Stimulated activated CD4-positive, alpha-beta T cell treated with anti-CD3 and anti-CD28 coated beads, Interleukin-2, amount 100 ng/mL, for 24 hours (primary cell): ENCODE data around the gene MICU2.

Experiments used
- DNase-seq, 2 donors: peaks; one replicate each; pipeline ENCODE4 v3.0.0-alpha.2; 2020

MICU2 gene, protein sequence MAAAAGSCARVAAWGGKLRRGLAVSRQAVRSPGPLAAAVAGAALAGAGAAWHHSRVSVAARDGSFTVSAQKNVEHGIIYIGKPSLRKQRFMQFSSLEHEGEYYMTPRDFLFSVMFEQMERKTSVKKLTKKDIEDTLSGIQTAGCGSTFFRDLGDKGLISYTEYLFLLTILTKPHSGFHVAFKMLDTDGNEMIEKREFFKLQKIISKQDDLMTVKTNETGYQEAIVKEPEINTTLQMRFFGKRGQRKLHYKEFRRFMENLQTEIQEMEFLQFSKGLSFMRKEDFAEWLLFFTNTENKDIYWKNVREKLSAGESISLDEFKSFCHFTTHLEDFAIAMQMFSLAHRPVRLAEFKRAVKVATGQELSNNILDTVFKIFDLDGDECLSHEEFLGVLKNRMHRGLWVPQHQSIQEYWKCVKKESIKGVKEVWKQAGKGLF

DNA sequence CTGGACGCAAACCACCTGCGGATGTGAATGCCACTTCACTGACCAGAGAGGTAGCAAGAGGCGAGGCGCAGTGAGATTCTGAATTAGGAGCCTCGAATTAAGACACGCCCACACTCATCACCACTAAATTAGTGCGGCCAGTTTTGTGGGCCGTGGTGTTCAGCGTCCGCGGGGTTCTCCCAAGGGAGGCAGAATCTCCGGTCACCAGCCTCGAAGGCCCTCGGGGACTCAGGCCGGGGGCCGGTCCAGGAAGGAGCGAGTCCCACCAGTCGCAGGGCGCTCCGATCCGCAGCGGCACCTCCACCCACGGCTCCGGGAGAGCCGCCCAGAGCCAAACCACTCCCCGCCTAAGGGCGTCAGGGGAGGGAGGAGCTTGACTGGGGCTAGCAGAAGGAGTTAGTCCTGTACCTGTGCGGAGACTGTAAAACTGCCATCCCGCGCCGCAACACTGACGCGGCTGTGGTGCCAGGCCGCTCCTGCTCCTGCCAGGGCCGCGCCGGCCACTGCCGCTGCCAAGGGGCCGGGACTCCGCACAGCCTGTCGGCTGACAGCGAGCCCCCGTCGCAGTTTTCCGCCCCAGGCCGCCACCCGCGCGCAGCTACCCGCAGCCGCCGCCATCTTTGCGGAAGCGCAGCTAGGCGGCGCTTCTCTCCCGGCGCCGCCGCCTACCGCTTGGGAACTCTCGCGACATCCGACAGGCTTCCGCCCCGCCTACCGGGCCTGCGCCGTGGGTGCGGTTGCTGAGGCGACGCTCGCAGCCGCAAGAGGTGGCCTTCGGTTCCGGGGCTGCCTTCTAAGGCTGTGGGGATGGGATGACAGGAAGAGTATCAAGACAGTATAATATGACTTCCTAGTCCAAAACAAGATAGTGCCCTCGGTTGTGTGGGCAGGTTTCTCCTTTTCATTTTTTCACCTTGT lies at the start of gene MICU2:
Gene MICU2 (minus strand): TSS at position 640 of the 918 bp plus-strand sequence. CDS start 22 bp downstream, at position 618.
- DNase-seq: peak; percentile 95 to 96

DNA sequence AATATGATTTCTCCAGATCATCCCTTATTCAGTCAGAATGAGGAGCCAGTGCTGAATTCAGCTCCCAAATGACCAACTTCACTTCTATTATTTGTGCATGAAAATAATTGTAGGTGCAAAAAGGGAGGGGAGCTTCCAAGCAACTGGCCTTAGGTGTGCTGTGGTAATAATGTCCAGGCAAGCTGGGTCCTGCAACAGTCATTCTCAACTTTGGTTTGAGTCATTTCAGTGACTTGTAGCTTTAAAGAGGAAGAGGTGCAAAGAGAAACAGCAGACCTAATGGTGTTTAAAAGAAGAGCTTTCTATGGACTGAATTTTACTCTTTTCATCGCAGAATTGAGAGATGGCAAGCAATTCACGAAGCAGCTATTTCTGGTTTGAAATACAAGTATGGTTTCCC lies 37.7 kb upstream of the MICU2 start:
- no peak for DNase-seq

DNA sequence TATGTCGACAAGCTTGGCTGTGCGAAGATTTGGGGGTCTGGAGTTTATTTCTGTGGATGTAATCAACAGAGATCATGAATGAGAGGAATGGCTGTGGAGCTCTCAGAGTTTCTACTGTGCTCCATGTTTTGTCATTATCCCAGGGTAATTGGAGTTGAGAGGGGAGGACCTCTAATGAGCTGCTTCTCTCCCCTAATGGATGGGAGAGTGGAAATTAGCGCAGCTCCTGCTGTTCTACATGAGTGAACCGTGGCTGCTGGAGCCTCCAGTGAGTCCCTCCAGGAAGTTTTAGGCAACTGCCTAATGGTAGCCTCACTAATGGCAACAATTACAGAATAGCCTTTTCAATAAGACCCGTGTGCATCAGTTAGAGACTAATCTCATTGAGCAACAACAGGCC lies 35.6 kb upstream of the MICU2 start:
- DNase-seq: no peak

DNA sequence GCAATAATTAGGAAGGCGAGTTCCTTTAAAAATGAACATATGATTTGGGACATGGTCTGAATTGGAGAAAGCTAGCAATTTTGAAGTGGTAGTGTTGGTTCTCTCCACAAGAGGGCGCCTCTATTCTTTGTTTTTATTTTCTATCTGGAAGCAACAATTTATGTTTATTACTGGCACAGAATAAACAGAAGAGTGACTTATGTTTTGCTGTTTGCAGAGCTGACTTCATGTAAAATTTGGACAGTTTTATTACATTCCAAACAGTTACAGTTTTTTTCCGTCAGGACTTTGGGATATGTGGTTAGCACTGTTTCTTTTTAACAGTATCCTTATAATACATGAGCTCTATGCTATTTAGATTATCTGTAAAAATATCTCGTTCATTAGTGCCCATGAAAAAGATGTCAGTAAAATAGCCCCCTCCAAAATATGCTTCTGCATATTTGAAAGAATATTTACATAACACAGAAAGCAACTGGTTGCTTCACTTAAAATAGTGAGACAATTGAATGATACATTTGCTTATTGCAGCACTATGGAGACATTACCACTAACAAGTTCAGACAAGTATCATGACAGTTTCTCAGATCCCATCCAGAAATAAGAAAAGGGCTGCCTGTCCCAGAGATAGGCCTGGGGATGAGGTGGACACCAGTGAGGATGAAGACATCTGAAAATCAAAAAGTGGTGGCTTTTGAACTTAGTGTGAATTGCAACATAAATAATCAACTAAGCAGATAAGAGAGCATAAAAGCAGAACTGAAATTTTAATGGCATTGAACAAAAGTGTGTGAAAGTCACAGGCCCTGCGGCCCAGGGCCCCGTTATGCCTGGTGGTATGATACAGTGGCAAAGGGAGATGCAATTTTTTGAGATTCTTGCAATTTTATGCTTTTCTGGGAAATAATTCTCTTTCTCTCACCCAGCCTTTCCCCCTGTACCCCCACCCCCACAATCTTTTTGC lies 34.6 kb upstream of the MICU2 start:
- peak; percentile 6 to 44 for DNase-seq

DNA sequence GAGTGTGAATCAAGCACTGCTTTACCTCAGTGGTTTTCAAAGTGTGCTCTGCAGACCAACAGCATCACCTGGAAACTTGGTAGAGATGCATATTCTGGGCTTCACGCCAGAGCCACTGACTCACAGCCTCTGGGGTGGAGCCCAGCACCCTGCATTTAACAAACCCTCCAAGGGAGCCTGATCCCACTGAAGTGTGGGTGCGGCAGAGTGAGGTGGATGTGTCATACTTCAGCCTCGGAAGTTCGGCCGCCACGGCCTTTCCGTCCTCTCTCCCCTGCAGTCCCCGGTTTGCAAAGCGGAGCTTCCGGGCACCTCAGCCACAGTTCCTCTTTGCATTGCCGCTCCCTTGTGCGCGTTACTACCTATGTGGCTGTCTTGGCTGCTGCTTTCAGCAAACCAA lies 33.3 kb upstream of the MICU2 start:
- peak in 1 of 2 donors; percentile 20 for DNase-seq

DNA sequence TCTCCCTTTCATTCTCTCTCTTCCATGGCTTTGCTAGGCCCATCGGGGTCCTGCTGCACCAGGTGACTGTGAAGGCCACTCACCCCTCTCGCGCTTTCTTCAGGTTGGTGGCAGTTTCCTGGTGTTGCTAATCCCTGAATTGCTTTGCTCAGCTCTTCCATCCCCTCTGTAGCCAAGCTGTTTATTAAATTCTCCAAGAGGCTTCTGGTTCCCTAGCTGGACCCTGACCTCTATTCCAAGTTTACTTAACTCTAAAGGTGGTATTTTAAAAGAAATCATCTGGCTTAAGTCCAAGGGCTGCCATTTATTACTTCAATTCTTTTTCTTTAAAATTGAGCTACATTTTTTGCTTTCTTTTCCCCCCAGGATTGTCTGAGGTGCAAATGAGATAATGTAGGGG lies 32.7 kb upstream of the MICU2 start:
- DNase-seq: no peak

DNA sequence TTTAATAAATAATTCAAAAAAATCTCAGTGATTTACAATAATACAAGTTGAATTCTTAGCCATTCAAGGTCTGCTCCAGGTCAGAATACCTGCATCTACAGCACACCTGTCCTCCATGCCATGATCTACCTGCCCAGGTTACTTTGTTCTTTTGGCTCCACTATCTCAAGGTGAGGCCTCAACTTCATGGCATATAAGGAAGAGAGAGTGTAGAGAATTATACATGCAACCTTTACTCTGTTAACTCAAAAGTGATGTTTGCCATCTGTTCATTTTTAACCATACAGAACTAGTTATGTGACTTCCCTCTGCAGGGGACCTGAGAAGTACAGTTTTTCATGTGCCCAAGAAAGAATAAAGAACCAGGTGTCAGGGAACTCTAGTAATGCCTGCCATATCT lies 28.2 kb upstream of the MICU2 start:
- DNase-seq: no peak

DNA sequence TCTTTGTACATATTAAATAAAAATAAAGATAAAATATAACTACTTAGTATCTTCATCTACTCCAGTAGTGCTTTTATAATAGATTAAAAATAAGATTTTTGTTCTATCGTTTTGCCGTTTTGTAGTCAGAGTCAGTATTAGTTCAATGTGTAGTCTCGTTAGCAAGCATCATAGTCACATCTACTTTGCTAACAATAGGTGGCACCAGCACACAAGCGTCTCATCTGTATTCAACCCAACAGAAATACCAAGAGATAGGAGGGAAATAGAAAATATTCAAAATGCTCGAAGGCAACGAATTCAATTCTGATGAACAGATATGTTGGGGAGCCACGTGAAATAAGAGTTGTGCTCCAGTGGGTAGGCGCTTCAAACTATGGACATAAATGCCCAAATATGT lies 21.4 kb upstream of the MICU2 start:
- no peak for DNase-seq

DNA sequence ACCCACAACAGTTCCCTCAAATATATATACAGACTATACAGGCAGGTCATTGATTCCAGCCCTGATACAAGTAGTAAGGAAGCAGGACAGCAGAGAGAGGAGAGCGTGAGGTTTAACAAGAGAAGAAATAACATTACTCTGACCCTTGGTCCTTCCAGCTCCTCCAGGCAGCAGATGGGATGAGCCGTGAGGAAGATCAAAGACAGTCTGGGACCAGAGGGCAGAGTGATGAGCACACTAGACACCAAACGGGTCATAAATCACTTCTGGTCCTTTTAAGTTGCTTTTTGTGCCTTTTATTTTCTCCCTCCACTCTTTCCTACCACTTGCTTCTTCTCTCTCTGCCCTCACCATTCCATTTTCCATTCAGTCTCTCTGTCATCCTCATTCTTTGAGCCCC lies 16.9 kb upstream of the MICU2 start:
- no peak for DNase-seq

DNA sequence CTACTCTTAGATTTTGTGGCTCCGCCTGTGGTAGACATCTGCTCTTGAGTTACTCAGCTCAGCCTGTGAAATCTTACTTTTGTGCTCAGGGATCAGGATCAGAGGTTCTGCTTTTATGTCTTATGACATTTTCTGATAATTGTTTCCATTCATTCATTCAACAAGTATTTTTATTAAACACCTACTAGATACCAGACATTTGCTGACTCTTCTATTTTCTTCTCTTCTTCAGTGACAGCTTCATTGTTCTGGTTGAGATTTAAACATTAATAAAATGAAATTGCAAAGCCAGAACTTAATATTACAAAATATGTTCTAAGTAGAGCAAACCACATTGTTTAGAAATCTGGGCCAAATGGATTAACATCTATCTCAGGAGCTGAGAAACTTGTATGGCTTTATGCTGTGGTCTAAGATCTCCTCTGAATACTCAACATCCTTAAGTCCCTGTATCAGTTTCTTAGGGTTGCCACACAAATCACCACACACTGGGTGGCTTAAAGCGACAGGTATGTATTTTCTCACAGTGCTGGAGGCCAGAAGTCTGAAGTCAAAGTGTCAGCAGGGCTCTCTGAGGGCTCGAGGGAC lies 15.8 kb upstream of the MICU2 start:
- DNase-seq: no peak

DNA sequence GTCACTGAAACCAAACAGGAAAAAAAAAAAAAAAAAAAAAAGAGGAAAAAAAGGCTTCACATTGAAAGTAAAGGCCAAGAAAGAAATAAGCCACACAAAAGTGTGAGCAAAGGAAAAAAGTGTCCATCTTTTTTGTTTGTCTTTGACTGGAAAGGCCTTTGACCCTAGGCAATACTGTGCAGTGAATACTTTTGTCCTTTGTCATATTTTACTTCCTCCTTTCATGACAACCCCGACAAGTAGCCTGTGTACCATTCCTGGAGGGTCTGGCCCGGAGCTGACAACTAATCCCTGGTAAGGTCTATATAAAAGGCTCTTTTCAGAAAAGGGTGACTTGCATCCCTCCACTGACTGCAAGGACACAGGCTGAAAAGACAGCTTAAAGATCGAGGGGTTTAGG lies 12.9 kb upstream of the MICU2 start:
- DNase-seq: no peak

DNA sequence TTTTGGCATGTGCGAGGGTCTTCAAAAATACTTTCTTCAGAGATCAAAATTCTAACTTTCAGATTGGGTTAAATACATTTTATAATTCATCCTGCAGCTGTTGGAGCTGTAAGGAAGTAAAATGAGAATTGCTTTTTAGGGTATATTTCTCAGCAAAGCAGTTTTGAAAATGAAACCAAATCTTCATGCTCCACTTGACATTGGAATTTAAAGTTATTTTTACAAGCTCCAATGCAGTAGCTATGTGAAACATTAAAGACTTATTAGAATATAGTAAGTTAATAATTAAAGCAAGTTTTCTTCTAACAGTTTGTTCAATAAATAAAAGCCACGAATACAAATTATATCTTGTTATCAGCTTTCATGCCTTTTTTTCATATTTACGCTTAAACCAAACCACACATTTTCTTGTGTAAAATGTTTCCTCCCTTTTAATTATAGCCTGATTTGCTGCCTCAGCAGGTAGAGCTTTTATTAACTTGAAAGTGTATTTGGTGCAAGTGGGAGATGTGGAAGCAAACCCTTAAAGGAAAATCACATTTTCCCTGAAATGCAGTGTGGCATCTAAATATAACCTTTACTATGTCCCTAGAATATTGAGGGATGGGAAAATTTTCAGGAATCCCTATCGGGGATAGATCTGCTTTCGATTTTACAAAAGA lies 12.4 kb upstream of the MICU2 start:
- DNase-seq: no peak

DNA sequence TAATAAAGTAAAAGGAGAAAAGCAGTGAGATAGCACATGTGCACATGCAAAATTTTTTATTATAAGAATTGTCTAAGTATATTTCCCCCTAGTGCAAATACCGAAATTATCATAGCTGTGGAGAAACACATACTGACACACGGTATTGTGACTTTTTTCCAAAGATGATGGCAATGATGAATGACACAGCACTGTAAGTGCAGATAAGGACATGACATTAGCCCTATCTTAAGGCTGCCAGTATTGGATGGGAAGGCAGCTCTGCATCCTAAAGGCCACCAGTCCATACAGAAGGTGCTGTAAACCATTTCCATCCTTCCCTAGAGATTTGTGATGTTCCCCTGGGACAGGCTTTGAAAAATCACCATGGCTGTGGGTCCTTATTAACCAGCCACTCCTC lies 11.5 kb upstream of the MICU2 start:
- DNase-seq: no peak

DNA sequence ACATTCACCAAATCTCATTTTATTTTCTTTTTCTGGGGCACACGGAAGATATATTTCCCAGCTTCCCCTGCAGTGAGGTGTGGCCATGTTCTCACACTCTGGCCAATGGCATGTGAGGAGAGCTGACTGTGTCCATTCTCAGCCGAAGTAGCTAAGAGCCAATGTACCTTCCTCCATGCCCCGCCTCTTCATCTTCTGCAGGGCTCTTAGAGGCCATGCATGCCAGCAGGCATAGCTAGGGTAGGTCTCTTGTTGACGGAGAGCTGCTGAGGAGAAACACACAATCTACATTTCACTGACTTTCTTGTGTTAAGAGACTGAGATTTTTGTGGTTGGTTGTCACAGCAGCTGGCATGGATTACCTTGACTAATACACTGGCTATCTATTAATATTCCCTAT lies 9.8 kb upstream of the MICU2 start:
- no peak for DNase-seq

DNA sequence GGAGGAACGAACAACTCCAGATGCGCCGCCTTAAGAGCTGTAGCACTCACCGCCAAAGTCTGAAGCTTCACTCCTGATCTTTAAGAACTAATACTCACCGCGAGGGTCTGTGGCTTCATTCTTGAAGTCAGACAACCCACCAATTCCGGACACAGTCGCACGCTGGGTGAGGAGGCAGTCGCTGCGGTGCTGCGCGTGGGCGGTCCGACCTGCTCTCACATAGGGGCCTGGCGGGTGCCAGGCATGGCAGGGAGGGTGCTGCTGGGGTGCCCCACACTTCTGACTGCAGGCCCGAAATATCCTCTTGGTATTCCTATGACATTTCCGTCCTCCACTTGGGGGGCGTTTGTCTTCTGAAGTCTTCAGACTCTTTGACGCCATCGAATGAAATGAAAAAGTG lies 7.4 kb upstream of the MICU2 start:
- DNase-seq: no peak

DNA sequence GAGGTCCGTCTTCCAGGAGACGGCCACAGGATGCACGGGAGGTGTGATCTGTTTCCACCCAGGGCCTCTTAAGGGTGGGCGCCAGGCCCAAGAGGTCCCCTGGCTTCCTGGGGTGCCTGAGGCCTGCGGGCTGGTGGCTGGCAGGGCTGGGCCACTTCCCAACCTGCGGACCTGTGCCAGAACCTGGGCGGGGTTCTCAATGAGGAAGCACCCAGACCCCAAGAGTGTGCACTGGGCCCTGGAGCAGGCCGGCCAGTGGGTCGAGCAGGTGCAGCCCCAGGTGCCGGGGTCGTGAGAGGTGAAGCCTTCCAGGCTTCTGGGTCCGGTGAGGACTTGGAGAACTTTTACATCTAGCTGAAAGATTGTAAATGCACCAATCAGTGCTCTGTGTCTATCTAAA lies 6.7 kb upstream of the MICU2 start:
- DNase-seq: no peak

DNA sequence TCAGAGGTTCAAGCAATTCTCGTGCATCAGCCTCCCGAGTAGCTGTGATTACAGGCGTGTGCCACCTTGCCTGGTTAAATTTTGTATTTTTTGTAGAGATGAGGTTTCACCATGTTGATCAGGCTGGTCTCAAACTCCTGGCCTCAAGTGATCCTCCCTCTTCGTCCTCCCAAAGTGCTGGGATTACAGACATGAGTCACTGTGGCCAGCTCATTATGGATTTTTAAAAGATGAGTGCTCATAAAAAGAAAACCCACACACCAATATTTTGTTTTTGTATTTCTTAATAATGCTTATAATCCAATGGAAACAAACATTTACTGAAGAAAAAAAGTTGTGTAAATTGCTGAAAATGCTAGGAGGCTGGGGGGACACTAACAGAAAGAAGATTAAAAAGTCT lies 5.0 kb upstream of the MICU2 start:
- DNase-seq: no peak

DNA sequence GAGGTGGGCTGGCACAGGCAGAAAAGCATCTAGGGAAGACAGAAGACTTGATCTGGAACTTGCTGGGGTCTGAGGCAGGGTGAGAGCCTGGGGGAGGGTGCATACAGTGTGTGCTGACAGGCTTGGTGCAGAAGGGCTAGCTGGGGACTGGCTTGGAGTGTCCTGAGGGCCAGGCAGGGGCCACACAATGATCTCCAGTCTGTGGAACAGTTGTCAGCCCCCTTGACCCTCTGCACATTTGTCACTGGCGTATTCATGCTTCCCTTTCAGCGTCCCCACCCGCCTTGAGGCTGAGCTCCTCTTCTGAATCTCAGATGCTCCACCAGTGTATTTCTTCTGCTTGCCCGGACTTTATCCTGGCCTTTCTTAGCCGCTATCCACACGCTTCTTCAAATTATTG lies 2.8 kb upstream of the MICU2 start:
- no peak for DNase-seq

DNA sequence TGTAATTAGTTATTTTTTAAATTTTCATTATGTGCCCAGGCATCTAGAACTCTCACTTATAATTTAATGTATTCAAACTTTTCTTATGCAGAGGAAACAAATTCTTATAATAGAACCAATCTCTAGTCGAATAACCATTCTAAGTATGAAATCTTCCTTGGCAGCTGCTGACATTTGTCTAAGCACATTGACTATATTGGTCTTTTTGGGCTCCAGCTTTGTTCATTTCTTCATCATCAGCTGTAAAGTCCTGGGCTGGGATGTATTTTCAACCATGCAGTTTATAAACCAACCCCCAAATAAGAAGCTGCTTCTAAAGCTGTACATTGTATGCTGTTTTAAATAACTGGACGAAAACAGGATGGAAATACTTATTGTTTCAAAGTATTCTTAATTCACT lies 2.3 kb upstream of the MICU2 start:
- DNase-seq: no peak

DNA sequence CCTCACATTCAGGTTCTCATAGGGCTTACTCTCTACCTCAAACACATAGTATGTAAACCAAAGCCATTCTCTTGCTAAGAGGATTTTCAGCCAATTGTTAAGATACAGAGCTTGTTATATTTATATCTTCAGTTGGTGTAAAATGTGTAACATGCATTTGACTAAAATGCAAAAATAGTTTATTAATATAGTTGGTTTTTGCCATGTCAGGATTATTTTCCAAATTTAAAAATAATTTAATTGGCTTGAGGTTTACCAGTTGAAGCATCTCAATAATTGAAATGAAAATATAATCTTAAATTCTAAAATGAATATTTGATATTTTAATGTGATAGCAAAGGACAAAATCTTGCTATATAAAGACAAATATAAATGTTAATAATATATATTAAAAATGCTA lies 7.2 kb downstream of the MICU2 start:
- no peak for DNase-seq

DNA sequence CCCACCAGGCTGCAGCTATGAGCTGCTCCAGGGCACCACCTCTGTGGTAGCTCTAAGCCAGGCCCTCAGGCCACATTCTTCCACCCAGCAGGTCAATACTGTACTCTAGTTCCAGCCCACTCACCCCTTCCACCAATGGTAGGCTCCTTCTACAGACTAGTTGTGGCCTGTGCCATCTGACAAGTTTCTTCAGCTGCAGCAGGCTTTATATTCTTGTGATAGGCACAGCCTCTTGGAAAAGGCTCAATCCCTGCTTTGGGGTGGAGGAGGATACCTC lies 8.5 kb downstream of the MICU2 start:
- no peak for DNase-seq
